GM18907 (cell line): ENCODE data around the gene BASP1.

Experiments used
- ATAC-seq: cut with Tn5 transposase; IDR thresholded peaks from one replicate; pipeline ENCODE4 v1.9.1; 2021; ENCODE audit warnings: mild to moderate bottlenecking, moderate library complexity; ENCODE audit not compliant: unreplicated experiment

BASP1 gene

DNA sequence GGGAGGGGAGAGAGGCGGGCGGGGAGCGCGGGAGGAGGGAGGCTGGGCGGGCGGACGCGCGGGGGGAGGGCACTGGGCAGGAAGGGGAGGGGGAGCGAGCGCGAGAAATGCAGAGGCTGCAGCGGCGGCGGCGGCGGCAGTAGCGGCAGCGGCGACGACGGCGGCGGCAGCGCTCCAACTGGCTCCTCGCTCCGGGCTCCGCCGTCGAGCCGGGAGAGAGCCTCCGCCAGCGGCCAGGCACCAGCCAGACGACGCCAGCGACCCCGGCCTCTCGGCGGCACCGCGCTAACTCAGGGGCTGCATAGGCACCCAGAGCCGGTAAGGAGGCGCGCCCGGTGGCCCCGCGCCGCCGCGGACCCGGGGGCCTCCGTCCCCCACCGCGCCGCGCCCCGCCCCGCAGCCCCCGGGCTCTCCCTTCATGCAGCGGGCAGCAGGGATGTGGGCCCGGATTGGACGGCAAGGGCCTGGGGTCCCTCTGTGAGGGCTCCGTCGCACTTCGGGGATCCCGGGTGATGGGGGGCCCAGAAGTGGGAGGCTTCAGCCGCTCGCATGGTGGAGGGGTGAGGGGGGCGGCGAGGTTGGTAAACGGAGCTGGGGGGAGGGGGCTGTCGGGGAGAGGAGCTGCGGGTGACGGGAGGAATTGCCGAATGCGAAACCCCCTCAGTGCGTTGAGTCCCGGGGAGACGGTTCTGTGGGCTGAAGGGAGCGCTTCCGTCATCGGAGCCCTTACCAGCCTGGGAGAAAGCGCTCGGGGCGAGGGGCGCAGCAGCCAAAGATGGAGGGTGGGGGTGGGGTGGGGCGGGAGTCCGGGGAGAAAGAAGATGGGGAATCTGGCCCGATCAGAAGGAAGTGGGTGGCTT is at the start of gene BASP1:
Gene BASP1, plus strand, starts transcription at position 139 of the 860 bp plus-strand sequence. CDS start 57,586 bp downstream, outside the sequence.
- ATAC-seq = peak; percentile 43

DNA sequence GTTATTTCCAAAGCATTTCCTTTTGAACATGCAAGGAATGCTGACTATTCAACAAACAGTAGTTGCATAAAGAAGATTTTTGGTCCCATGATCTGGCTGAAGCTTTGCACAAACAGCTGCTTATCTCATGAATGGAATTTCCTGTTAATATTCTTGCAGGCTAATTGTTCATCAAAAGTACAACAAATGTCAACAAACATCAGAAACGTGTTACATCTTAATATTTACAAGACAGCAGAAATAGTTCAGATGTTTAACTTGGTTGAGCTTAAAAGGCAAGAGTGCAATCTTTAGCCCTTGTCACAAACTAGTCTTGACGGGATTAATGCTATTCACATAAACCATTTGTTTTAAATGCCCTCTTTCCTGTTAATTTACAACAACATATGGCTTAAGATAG is 47.9 kb upstream of the BASP1 start:
- ATAC-seq = no peak

- no peak for ATAC-seq
These were observed 44.6 kb upstream of the BASP1 start for GRCh38 chr5:17172791-17173190.

- ATAC-seq = no peak
These were observed 42.5 kb upstream of the BASP1 start for GRCh38 chr5:17174965-17175364.

GRCh38 chr5:17177501-17178372 is 39.7 kb upstream of the BASP1 start:
- ATAC-seq = no peak

GRCh38 chr5:17178373-17178675 is 39.1 kb upstream of the BASP1 start:
- no peak for ATAC-seq

GRCh38 chr5:17180330-17180843 is 37.0 kb upstream of the BASP1 start:
- no peak for ATAC-seq

- no peak for ATAC-seq
These were observed 36.3 kb upstream of the BASP1 start for GRCh38 chr5:17180864-17181723.

GRCh38 chr5:17182494-17182893 is 34.9 kb upstream of the BASP1 start:
- ATAC-seq = no peak

DNA sequence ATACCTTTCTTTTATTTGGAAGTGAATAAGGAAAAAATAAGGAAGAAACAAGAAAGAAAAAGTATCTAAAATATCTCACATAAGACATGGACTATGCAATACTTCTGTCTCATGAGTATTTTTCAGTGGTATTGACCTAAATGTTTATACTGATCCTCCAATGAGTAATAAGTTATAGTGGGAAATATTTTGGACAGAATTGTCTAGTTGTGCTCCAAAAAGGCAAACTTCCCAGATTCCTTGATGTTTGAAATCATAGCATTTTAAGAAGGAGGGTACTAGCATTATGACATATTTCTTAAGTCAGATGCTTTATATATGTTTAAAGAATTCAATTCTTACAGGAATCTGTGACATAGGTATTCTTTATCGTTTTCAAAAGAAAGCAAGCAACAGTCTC is 34.5 kb upstream of the BASP1 start:
- no peak for ATAC-seq

DNA sequence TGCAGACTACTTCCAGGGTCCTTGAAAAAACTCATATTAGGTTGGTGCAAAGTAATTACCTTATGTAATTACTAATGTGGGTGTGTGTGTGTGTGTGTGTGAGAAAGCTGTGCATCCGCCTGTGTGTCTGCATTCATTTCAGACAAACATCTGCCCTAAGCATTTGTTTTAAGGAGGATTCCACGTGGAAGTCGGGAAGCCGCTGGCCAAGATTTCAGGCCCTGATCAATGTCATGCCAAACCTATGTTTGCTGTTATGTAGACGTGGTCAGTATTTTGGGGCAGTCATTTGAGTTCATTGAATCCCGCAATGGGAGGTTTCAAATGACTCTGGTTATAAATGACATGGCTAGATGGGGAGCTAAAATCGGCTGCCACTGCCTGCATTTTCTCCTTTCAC is 33.6 kb upstream of the BASP1 start:
- no peak for ATAC-seq

GRCh38 chr5:17184588-17184987 is 32.8 kb upstream of the BASP1 start:
- no peak for ATAC-seq

GRCh38 chr5:17185349-17185748 is 32.1 kb upstream of the BASP1 start:
- ATAC-seq = no peak

GRCh38 chr5:17185773-17186172 is 31.7 kb upstream of the BASP1 start:
- no peak for ATAC-seq

- ATAC-seq = no peak
These were observed 31.2 kb upstream of the BASP1 start for GRCh38 chr5:17186256-17186655.

GRCh38 chr5:17187011-17187785 is 30.2 kb upstream of the BASP1 start:
- no peak for ATAC-seq

DNA sequence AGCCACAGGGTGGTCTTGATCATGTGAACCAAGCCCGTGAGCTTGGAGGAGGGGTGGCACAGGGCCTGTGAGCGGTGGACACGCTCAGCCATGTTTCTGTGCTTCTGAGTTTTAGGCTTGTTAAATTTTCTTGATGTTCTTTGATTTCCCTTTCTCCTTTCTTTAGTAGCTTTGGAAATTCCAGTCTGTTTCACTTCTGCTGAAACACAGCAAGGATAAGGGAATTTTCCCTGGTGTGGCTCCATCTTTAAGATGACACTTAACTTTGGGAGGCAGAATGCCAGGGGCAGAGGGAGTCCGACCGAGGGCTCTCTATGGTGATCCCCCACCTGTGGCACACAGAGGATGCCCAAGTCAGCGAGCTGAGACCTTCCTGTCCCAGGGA is 29.7 kb upstream of the BASP1 start:
- no peak for ATAC-seq

- ATAC-seq = peak; percentile 75
These were observed 27.9 kb upstream of the BASP1 start for GRCh38 chr5:17189381-17190036.

DNA sequence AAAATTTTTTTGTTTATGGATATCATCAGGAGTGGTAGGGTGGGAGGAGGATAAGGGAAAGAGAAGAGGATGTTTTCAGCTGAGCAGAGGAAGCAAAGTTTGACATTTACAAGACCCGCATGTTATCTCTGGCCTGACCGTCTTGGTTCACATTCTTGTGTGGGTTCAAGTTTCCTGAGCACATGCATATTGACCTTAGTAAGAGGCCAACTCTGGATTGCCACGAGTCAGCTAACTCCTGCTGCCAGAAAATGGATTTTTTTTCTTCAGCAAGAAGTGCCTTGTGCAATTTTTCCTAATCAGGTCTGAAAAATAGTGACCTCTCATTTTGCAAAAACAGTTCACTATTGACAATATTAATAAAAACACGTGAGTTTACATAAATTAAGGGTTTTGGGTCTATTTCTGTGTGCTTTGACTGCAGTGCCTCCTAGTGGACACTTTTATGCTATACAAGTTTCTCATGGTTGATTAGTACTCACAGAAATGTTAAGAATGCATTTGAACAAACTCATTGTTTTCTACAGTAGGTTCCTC is 27.1 kb upstream of the BASP1 start:
- no peak for ATAC-seq
